HG03558 (cell line): ENCODE results near the gene TOB1.

Experiments
- ATAC-seq: cut with Tn5 transposase; IDR thresholded peaks from one replicate; pipeline ENCODE4 v1.9.1; 2021; ENCODE audit warnings: moderate number of reproducible peaks; ENCODE audit not compliant: unreplicated experiment; ENCODE audit errors: extremely low read depth

Gene TOB1

GRCh38 chr17:50848711-50849110 is 17.4 kb downstream of the TOB1 start:
- ATAC-seq = no peak

- no peak for ATAC-seq
These were observed 18.1 kb downstream of the TOB1 start for GRCh38 chr17:50848039-50848438.

GRCh38 chr17:50847566-50847965 is 18.6 kb downstream of the TOB1 start:
- no peak for ATAC-seq

GRCh38 chr17:50845240-50846147 is 20.7 kb downstream of the TOB1 start:
- ATAC-seq = no peak

- ATAC-seq = no peak
These were observed 21.9 kb downstream of the TOB1 start for GRCh38 chr17:50844117-50844700.

- no peak for ATAC-seq
These were observed 22.8 kb downstream of the TOB1 start for GRCh38 chr17:50843150-50843905.

GRCh38 chr17:50842506-50843149 is 23.5 kb downstream of the TOB1 start:
- ATAC-seq = no peak

- no peak for ATAC-seq
These were observed 24.2 kb downstream of the TOB1 start for GRCh38 chr17:50841949-50842354.

GRCh38 chr17:50841277-50841948 is 24.7 kb downstream of the TOB1 start:
- no peak for ATAC-seq

GRCh38 chr17:50840311-50840851 is 25.8 kb downstream of the TOB1 start:
- ATAC-seq = no peak

- ATAC-seq = no peak
These were observed 26.4 kb downstream of the TOB1 start for GRCh38 chr17:50839591-50840310.

- no peak for ATAC-seq
These were observed 27.9 kb downstream of the TOB1 start for GRCh38 chr17:50837980-50838954.

GRCh38 chr17:50837286-50837979 is 28.7 kb downstream of the TOB1 start:
- no peak for ATAC-seq

- no peak for ATAC-seq
These were observed 29.3 kb downstream of the TOB1 start for GRCh38 chr17:50836826-50837225.

- no peak for ATAC-seq
These were observed 30.6 kb downstream of the TOB1 start, which contains the start of gene WFIKKN2 for GRCh38 chr17:50835301-50836234. WFIKKN2 (plus strand) TSS chr17:50835586; CDS start chr17:50835938, 352 bp downstream.
